ENCODE measurements around the gene NMNAT3.

DNA sequence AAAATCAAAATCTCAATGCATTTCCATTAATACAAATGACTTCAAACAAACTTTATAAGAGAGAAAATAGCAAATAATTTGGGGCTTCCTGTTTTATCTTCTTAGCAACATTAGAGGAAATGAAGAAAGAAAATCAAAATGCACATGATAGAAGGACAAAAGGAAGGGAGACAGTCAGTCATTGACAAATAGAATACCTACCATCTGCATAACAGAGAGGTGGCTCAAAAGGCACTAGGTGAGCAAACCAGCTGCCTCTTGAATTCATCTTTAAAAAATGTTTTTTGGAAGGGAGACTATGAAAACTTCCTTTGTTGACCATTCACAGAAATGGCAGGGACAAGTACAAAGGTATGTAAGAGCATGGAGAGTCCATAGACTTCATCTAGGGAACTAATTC is 9.4 kb downstream of the NMNAT3 start:
- TF ChIP-seq CTCF (IDR thresholded peaks at IDR 0.05 in 4 of 5, conservative IDR thresholded peaks at IDR 0.05 in 1 of 5) = no peak
- TF ChIP-seq POLR2A (IDR thresholded peaks at IDR 0.05) = no peak
